HepG2 (cell line): Measurements from ENCODE around the gene ESPNL. TPM values are rescaled to one million over a fixed set of nuclear protein-coding genes. Genes with fewer than 3 reads are reported as not detected.

Experiments
- ARNT2 ChIP-seq: sonication (generic); formaldehyde crosslinking; IDR thresholded peaks from 2 replicates; pipeline ENCODE4 v1.8.0; 2022; ENCODE audit warnings: mild to moderate bottlenecking, low read depth, missing genetic modification reagents, moderate library complexity
- CCAR2 ChIP-seq: fragments of 200-400 bp; formaldehyde crosslinking; optimal IDR thresholded peaks from 2 replicates; pipeline ENCODE3; 2018; ENCODE audit warnings: low read depth, mild to moderate bottlenecking, low read length, moderate library complexity
- HDAC1 ChIP-seq: sonication (generic); formaldehyde crosslinking; IDR thresholded peaks from 2 replicates; pipeline ENCODE4 v1.5.1; 2020; ENCODE audit warnings: mild to moderate bottlenecking, missing genetic modification reagents
- HNRNPK ChIP-seq: fragments of 200-400 bp; formaldehyde crosslinking; IDR thresholded peaks from 2 replicates; pipeline ENCODE4 v1.6.1; 2018; ENCODE audit warnings: low read length, low read depth, moderate library complexity, mild to moderate bottlenecking; ENCODE audit not compliant: poor library complexity, severe bottlenecking
- KDM4B ChIP-seq: sonication (generic); formaldehyde crosslinking; IDR thresholded peaks from 2 replicates; pipeline ENCODE4 v1.4.0; 2020; ENCODE audit warnings: missing genetic modification reagents
- MEF2D ChIP-seq: sonication (generic); formaldehyde crosslinking; IDR thresholded peaks from 2 replicates; pipeline ENCODE4 v1.5.1; 2020; ENCODE audit warnings: mild to moderate bottlenecking, missing genetic modification reagents
- PHF20 ChIP-seq: sonication (generic); formaldehyde crosslinking; IDR thresholded peaks from 2 replicates; pipeline ENCODE4 v1.5.0; 2020; ENCODE audit warnings: mild to moderate bottlenecking, missing genetic modification reagents
- RAD21 ChIP-seq: fragments of 450-650 bp; formaldehyde crosslinking; IDR thresholded peaks from 2 replicates; pipeline ENCODE4 v1.5.0; 2020; ENCODE audit warnings: mild to moderate bottlenecking
- RAD51 ChIP-seq: fragments of 450-650 bp; IDR thresholded peaks from 2 replicates; pipeline ENCODE4 v1.6.1; 2016; ENCODE audit warnings: borderline replicate concordance
- RXRB ChIP-seq: IDR thresholded peaks from 2 replicates; pipeline ENCODE4 v1.6.1; 2016; ENCODE audit warnings: borderline replicate concordance, missing genetic modification reagents, missing compliant biosample characterization
- TCF7 ChIP-seq: sonication (generic); IDR thresholded peaks from 2 replicates; pipeline ENCODE4 v1.6.1; 2016; ENCODE audit warnings: antibody characterized with exemption, low read depth
- YEATS4 ChIP-seq: sonication (generic); formaldehyde crosslinking; IDR thresholded peaks from 2 replicates; pipeline ENCODE4 v1.4.0; 2020; ENCODE audit warnings: missing genetic modification reagents, borderline replicate concordance
- ZNF232 ChIP-seq: sonication (generic); formaldehyde crosslinking; IDR thresholded peaks from 2 replicates; pipeline ENCODE4 v1.4.0; 2020; ENCODE audit warnings: missing genetic modification reagents, borderline replicate concordance
- ZNF3 ChIP-seq: IDR thresholded peaks from 2 replicates; pipeline ENCODE4 v1.7.0; 2017; ENCODE audit warnings: inconsistent platforms
- ZNF468 ChIP-seq: sonication (generic); formaldehyde crosslinking; IDR thresholded peaks from 2 replicates; pipeline ENCODE4 v1.8.0; 2022; ENCODE audit warnings: mild to moderate bottlenecking, moderate library complexity, missing genetic modification reagents
- ZNF572 ChIP-seq: sonication (generic); formaldehyde crosslinking; IDR thresholded peaks from 2 replicates; pipeline ENCODE4 v1.5.1; 2020; ENCODE audit warnings: mild to moderate bottlenecking, missing genetic modification reagents
- ZNF737 ChIP-seq: sonication (generic); formaldehyde crosslinking; IDR thresholded peaks from 2 replicates; pipeline ENCODE4 v1.5.0; 2020; ENCODE audit warnings: missing genetic modification reagents, mild to moderate bottlenecking, borderline replicate concordance
- ZNF777 ChIP-seq: sonication (generic); formaldehyde crosslinking; IDR thresholded peaks from 2 replicates; pipeline ENCODE4 v1.4.0; 2020; ENCODE audit warnings: missing genetic modification reagents
- polyA plus RNA-seq, 8 experiments: library from polyadenylated mRNA; depleted of rRNA in 3 of 8; stranded (reverse) in 7 of 8; unstranded in 1 of 8; fragments of >200 nt; fragmentation: Illumina TruSeq in 4 of 8; extraction: Trizol in 4 of 8; gene quantifications; 2 replicates each; pipeline versions ENCODE4 v1.2.1 to v1.2.3, GENCODE V29; 2011 to 2016; ENCODE audit warnings: low read depth in 4 of 8, missing spikeins in 1 of 8, mixed read lengths in 1 of 8; ENCODE audit not compliant: insufficient read depth in 1 of 8
- total RNA-seq, 5 experiments: library from RNA; depleted of rRNA; stranded (reverse); fragments of >200 nt; fragmentation: Illumina TruSeq; extraction: Trizol; gene quantifications; 2 replicates each; pipeline ENCODE4 v1.2.3, GENCODE V29; 2016; ENCODE audit warnings: low read depth in 1 of 5
- TF ChIP-seq, protein P1 (sequence below): sonication (generic); formaldehyde crosslinking; IDR thresholded peaks from 2 replicates; pipeline ENCODE4; 2020; ENCODE audit warnings: missing genetic modification reagents, mild to moderate bottlenecking, borderline replicate concordance
- TF ChIP-seq, protein P2 (sequence below): sonication (generic); formaldehyde crosslinking; IDR thresholded peaks from 2 replicates; pipeline ENCODE4 v1.4.0; 2020; ENCODE audit warnings: missing genetic modification reagents
- TF ChIP-seq, protein P3 (sequence below): sonication (generic); formaldehyde crosslinking; IDR thresholded peaks from 2 replicates; pipeline ENCODE4 v1.8.1; 2023; ENCODE audit warnings: mild to moderate bottlenecking, moderate library complexity, missing genetic modification reagents
- TF ChIP-seq, protein P4 (sequence below): sonication (generic); formaldehyde crosslinking; IDR thresholded peaks from 2 replicates; pipeline ENCODE4 v1.4.0; 2020; ENCODE audit warnings: missing genetic modification reagents, mild to moderate bottlenecking, borderline replicate concordance

ESPNL gene
- total and polyA plus RNA-seq, 2 of the 13 experiments (the other 11 are each of a cell fraction or from before 2014, with no cell fraction given), result 0.45 to 0.80 TPM

GRCh38 chr2:238106698-238107524 lies 6.8 kb downstream of the ESPNL start (continued):
- TF ChIP-seq, protein P1, sequence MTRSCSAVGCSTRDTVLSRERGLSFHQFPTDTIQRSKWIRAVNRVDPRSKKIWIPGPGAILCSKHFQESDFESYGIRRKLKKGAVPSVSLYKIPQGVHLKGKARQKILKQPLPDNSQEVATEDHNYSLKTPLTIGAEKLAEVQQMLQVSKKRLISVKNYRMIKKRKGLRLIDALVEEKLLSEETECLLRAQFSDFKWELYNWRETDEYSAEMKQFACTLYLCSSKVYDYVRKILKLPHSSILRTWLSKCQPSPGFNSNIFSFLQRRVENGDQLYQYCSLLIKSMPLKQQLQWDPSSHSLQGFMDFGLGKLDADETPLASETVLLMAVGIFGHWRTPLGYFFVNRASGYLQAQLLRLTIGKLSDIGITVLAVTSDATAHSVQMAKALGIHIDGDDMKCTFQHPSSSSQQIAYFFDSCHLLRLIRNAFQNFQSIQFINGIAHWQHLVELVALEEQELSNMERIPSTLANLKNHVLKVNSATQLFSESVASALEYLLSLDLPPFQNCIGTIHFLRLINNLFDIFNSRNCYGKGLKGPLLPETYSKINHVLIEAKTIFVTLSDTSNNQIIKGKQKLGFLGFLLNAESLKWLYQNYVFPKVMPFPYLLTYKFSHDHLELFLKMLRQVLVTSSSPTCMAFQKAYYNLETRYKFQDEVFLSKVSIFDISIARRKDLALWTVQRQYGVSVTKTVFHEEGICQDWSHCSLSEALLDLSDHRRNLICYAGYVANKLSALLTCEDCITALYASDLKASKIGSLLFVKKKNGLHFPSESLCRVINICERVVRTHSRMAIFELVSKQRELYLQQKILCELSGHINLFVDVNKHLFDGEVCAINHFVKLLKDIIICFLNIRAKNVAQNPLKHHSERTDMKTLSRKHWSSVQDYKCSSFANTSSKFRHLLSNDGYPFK (CRISPR knock-in tag), result peak; percentile 16; the same call in 1 of the 2 replicates
- 0 out of 2 replicates have a peak, but pooled peaks have one; percentile 48 for TF ChIP-seq ZNF777 (CRISPR knock-in tag)
- peak; percentile 71 for TF ChIP-seq HNRNPK
- TF ChIP-seq RAD51, result no peak
- TF ChIP-seq ZNF468, result 0 out of 2 replicates have a peak, but pooled peaks have one; percentile 30
- no peak for TF ChIP-seq CCAR2
- TF ChIP-seq, protein P2, sequence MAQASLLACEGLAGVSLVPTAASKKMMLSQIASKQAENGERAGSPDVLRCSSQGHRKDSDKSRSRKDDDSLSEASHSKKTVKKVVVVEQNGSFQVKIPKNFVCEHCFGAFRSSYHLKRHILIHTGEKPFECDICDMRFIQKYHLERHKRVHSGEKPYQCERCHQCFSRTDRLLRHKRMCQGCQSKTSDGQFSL (CRISPR knock-in tag), result peak; percentile 84
- peak; percentile 33; the same call in 1 of the 2 replicates for TF ChIP-seq ARNT2
- 0 out of 2 replicates have a peak, but pooled peaks have one; percentile 44 for TF ChIP-seq HDAC1 (CRISPR knock-in tag)
- TF ChIP-seq ZNF3 (CRISPR knock-in tag), result no peak
- no peak for TF ChIP-seq ZNF232 (CRISPR knock-in tag)
- TF ChIP-seq ZNF572, result peak; percentile 62; the same call in 1 of the 2 replicates
- TF ChIP-seq PHF20 (CRISPR knock-in tag), result no peak
- no peak for TF ChIP-seq RXRB (CRISPR knock-in tag)
- TF ChIP-seq YEATS4 (CRISPR knock-in tag), result peak; percentile 69; the same call in 1 of the 2 replicates
- peak; percentile 74; the same call in 1 of the 2 replicates for TF ChIP-seq RAD21
- no peak for TF ChIP-seq KDM4B (CRISPR knock-in tag)
- no peak for TF ChIP-seq ZNF737 (CRISPR knock-in tag)
- TF ChIP-seq MEF2D (CRISPR knock-in tag), result 0 out of 2 replicates have a peak, but pooled peaks have one; percentile 4
- TF ChIP-seq, protein P3, sequence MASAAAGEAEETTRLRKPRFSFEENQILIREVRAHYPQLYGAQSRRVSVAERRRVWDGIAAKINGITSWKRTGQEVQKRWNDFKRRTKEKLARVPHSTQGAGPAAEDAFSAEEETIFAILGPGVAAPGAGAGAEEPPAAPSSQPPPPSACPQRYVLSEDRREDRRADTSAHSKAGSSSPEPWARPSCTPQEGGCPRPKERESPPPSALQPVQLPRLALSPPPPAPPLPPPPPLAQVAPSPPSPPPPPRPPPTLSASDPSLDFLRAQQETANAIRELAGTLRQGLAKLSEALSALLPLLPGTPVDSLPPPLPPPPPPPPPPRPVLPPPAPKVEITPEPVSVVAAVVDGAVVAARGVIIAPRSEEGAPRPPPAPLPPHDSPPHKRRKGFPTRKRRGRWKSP (CRISPR knock-in tag), result no peak
- TF ChIP-seq, protein P4, sequence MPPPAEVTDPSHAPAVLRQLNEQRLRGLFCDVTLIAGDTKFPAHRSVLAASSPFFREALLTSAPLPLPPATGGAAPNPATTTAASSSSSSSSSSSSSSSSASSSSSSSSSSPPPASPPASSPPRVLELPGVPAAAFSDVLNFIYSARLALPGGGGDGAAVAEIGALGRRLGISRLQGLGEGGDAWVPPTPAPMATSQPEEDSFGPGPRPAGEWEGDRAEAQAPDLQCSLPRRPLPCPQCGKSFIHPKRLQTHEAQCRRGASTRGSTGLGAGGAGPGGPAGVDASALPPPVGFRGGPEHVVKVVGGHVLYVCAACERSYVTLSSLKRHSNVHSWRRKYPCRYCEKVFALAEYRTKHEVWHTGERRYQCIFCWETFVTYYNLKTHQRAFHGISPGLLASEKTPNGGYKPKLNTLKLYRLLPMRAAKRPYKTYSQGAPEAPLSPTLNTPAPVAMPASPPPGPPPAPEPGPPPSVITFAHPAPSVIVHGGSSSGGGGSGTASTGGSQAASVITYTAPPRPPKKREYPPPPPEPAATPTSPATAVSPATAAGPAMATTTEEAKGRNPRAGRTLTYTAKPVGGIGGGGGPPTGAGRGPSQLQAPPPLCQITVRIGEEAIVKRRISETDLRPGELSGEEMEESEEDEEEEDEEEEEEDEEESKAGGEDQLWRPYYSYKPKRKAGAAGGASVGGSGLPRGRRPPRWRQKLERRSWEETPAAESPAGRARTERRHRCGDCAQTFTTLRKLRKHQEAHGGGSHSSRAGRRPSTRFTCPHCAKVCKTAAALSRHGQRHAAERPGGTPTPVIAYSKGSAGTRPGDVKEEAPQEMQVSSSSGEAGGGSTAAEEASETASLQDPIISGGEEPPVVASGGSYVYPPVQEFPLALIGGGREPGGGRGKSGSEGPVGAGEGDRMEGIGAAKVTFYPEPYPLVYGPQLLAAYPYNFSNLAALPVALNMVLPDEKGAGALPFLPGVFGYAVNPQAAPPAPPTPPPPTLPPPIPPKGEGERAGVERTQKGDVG, result no peak
- TF ChIP-seq TCF7, result no peak
